H1 (cell line): ENCODE measurements around the gene CACNA1B. TPM values are rescaled to one million over a fixed set of nuclear protein-coding genes. Genes with fewer than 3 reads are reported as not detected.

Experiments
- CTCF ChIA-PET: fragments of 300-600 bp; sonication (Branson Sonifier 250); formaldehyde crosslinking; loops from one replicate; lab custom pipeline; 2021; ENCODE audit not compliant: partially characterized antibody; lab: Charles Lee
- POLR2A ChIA-PET: fragments of 300-600 bp; sonication (Branson Sonifier 250); formaldehyde crosslinking; loops from one replicate; lab custom pipeline; 2021; ENCODE audit warnings: inconsistent platforms; ENCODE audit not compliant: partially characterized antibody; lab: Charles Lee
- DNase-seq, 2 experiments: peaks; one replicate each; pipeline versions ENCODE4 v3.0.0 to v3.0.0-alpha.2; 2010 to 2022; ENCODE audit warnings: low spot score in 2 of 2, low read depth in 1 of 2, mixed read lengths in 1 of 2
- FAIRE-seq: peaks from 2 replicates; lab custom pipeline; 2011; peaks lifted over from hg19 to GRCh38; lab: Jason Lieb, UNC
- H2AFZ ChIP-seq: 2 replicates; pipeline ENCODE4 v1.8.1; 2012; ENCODE audit warnings: low read length, inconsistent platforms
- H2AK5ac ChIP-seq: 2 replicates; pipeline ENCODE4 v1.6.1; 2013; ENCODE audit warnings: low read depth, low read length
- H2BK120ac ChIP-seq: replicated peaks from 2 replicates; pipeline ENCODE3; 2013; ENCODE audit warnings: low read depth, low read length, inconsistent platforms
- H2BK12ac ChIP-seq: 2 replicates; pipeline ENCODE4 v1.6.1; 2013; ENCODE audit warnings: low read depth, low read length
- H2BK15ac ChIP-seq: 2 replicates; pipeline ENCODE4 v1.6.1; 2013; ENCODE audit warnings: low read length
- H2BK20ac ChIP-seq: 2 replicates; pipeline ENCODE4 v1.6.1; 2013; ENCODE audit warnings: low read length
- H2BK5ac ChIP-seq: 2 replicates; pipeline ENCODE4 v1.6.1; 2013; ENCODE audit warnings: low read depth, low read length
- H3K14ac ChIP-seq: 2 replicates; pipeline ENCODE4 v1.6.1; 2013; ENCODE audit warnings: inconsistent platforms; ENCODE audit not compliant: insufficient read length
- H3K18ac ChIP-seq: 2 replicates; pipeline ENCODE4 v1.6.1; 2013; ENCODE audit warnings: low read length; ENCODE audit errors: extremely low read depth
- H3K23ac ChIP-seq: 2 replicates; pipeline ENCODE4 v1.6.1; 2013; ENCODE audit warnings: inconsistent platforms; ENCODE audit not compliant: insufficient read length
- H3K23me2 ChIP-seq: 2 replicates; pipeline ENCODE4 v1.6.1; 2013; ENCODE audit warnings: low read depth, low read length
- H3K27ac ChIP-seq: 2 replicates; pipeline ENCODE4 v1.6.1; 2011; ENCODE audit warnings: low read depth, low read length, inconsistent platforms
- H3K27me3 ChIP-seq, 4 experiments: replicated peaks in 1 of 4; 1 replicate in 1 of 4; 2 replicates in 3 of 4; pipeline versions ENCODE4 v1.6.1 to v1.8.1; 2011 to 2013; ENCODE audit warnings: low read length in 3 of 4, mild to moderate bottlenecking in 3 of 4, inconsistent platforms in 2 of 4, mixed read lengths in 2 of 4, moderate library complexity in 1 of 4; ENCODE audit not compliant: control insufficient read depth in 3 of 4, insufficient read depth in 3 of 4; ENCODE audit errors: extremely low read depth in 1 of 4
- H3K36me3 ChIP-seq, 4 experiments: 2 replicates each; pipeline versions ENCODE4 v1.6.1 to v1.8.1; 2011 to 2013; ENCODE audit warnings: mild to moderate bottlenecking in 4 of 4, low read length in 3 of 4, moderate library complexity in 2 of 4, control low read depth in 1 of 4, inconsistent platforms in 1 of 4; ENCODE audit not compliant: insufficient read depth in 4 of 4, control insufficient read depth in 2 of 4
- H3K4ac ChIP-seq: replicated peaks from 2 replicates; pipeline ENCODE3; 2013; ENCODE audit warnings: low read length, low read depth, mixed read lengths, inconsistent platforms; ENCODE audit not compliant: insufficient read length
- H3K4me1 ChIP-seq, 4 experiments: replicated peaks in 1 of 4; 1 replicate in 1 of 4; 2 replicates in 3 of 4; pipeline versions ENCODE4 v1.6.1 to v1.8.1; 2011 to 2013; ENCODE audit warnings: low read length in 3 of 4, inconsistent platforms in 2 of 4, mixed read lengths in 1 of 4; ENCODE audit not compliant: insufficient read depth in 4 of 4, control insufficient read depth in 3 of 4
- H3K4me2 ChIP-seq, 2 experiments: 2 replicates each; pipeline versions ENCODE4 v1.6.1 to v1.8.1; 2011 to 2013; ENCODE audit warnings: low read depth in 2 of 2, low read length in 2 of 2, control low read depth in 1 of 2, inconsistent platforms in 1 of 2, mild to moderate bottlenecking in 1 of 2; ENCODE audit not compliant: insufficient read depth in 1 of 2
- H3K4me3 ChIP-seq, 4 experiments: fragments of 200-600, 300-600 bp in 1 of 4; sonication (generic), shearing (Covaris generic), sonication (Bioruptor Twin) in 1 of 4; 2 replicates each; pipeline versions ENCODE4 v1.5.1 to v1.8.1; 2011 to 2016; ENCODE audit warnings: low read length in 4 of 4, low read depth in 3 of 4, control low read depth in 2 of 4, inconsistent platforms in 2 of 4, mild to moderate bottlenecking in 2 of 4, mixed read lengths in 1 of 4, moderate library complexity in 1 of 4; ENCODE audit not compliant: insufficient read depth in 2 of 4; ENCODE audit errors: extremely low read depth in 1 of 4
- H3K56ac ChIP-seq: replicated peaks from 2 replicates; pipeline ENCODE3; 2013; ENCODE audit warnings: low read depth, mild to moderate bottlenecking, mixed read lengths, low read length, inconsistent platforms; ENCODE audit not compliant: insufficient read length
- H3K79me1 ChIP-seq: 2 replicates; pipeline ENCODE4 v1.6.1; 2013; ENCODE audit warnings: low read depth, low read length, control low read depth
- H3K79me2 ChIP-seq, 2 experiments: 2 replicates each; pipeline versions ENCODE4 v1.6.1 to v1.8.1; 2012 to 2013; ENCODE audit warnings: low read length in 2 of 2, mild to moderate bottlenecking in 2 of 2, inconsistent platforms in 1 of 2; ENCODE audit not compliant: insufficient read depth in 2 of 2, control insufficient read depth in 1 of 2
- H3K9ac ChIP-seq, 4 experiments: replicated peaks in 1 of 4; 1 replicate in 1 of 4; 2 replicates in 3 of 4; pipeline versions ENCODE4 v1.6.1 to v1.8.1; 2011 to 2013; ENCODE audit warnings: low read depth in 3 of 4, low read length in 3 of 4, control low read depth in 2 of 4, mild to moderate bottlenecking in 2 of 4, moderate library complexity in 2 of 4, inconsistent platforms in 1 of 4; ENCODE audit errors: extremely low read depth in 1 of 4
- H3K9me3 ChIP-seq, 2 experiments: 2 replicates each; pipeline versions ENCODE4 v1.6.1 to v1.8.1; 2012 to 2013; ENCODE audit warnings: mild to moderate bottlenecking in 2 of 2, moderate library complexity in 2 of 2, control low read depth in 1 of 2, inconsistent platforms in 1 of 2, low read depth in 1 of 2, low read length in 1 of 2, mixed read lengths in 1 of 2; ENCODE audit not compliant: insufficient read depth in 2 of 2
- H4K20me1 ChIP-seq, 2 experiments: replicated peaks in 1 of 2; 2 replicates each; pipeline versions ENCODE3 to v1.8.1; 2011 to 2013; ENCODE audit warnings: inconsistent platforms in 2 of 2, low read length in 2 of 2, mild to moderate bottlenecking in 1 of 2; ENCODE audit not compliant: insufficient read depth in 2 of 2, control insufficient read depth in 1 of 2
- H4K5ac ChIP-seq: 2 replicates; pipeline ENCODE4 v1.6.1; 2013; ENCODE audit warnings: low read length, low read depth, mixed read lengths, inconsistent platforms; ENCODE audit not compliant: insufficient read length
- H4K8ac ChIP-seq: 2 replicates; pipeline ENCODE4 v1.8.0; 2013; ENCODE audit warnings: mild to moderate bottlenecking, moderate library complexity, low read length, inconsistent platforms; ENCODE audit not compliant: insufficient read depth; ENCODE audit errors: extremely low read depth
- H4K91ac ChIP-seq: replicated peaks from 2 replicates; pipeline ENCODE3; 2013; ENCODE audit warnings: low read length, mixed read lengths, inconsistent platforms; ENCODE audit not compliant: insufficient read length
- BRCA1 ChIP-seq: IDR thresholded peaks from 2 replicates; pipeline ENCODE4 v1.6.1; 2012; ENCODE audit warnings: low read depth, low read length, improper control_type of control experiment
- CREB1 ChIP-seq: IDR thresholded peaks from 2 replicates; pipeline ENCODE4 v1.6.1; 2012; ENCODE audit warnings: inconsistent platforms
- CTBP2 ChIP-seq: IDR thresholded peaks from 2 replicates; pipeline ENCODE4 v1.7.0; 2011; ENCODE audit warnings: borderline replicate concordance, mild to moderate bottlenecking, moderate library complexity, mixed read lengths, low read length; ENCODE audit not compliant: insufficient read depth, insufficient read length
- HDAC2 ChIP-seq, 2 experiments: fragments of 300-600 bp in 1 of 2; sonication (generic) in 1 of 2; IDR thresholded peaks; 2 replicates each; pipeline ENCODE4 v1.6.1; 2011 to 2012; ENCODE audit warnings: low read depth in 2 of 2, low read length in 2 of 2, mild to moderate bottlenecking in 2 of 2, moderate library complexity in 2 of 2, borderline replicate concordance in 1 of 2, inconsistent platforms in 1 of 2
- PHF8 ChIP-seq: fragments of 200-600 bp; sonication (generic); conservative IDR thresholded peaks from 2 replicates; pipeline ENCODE4 v1.7.1; 2012; ENCODE audit warnings: low read depth, mild to moderate bottlenecking, inconsistent platforms, low read length, moderate library complexity
- POU5F1 ChIP-seq: IDR thresholded peaks from 2 replicates; pipeline ENCODE4 v1.6.1; 2011; ENCODE audit warnings: low read depth, mild to moderate bottlenecking, low read length, moderate library complexity
- SAP30 ChIP-seq: fragments of 300-600 bp; sonication (generic); IDR thresholded peaks from 2 replicates; pipeline ENCODE4 v1.7.1; 2012; ENCODE audit warnings: low read length, moderate library complexity, mild to moderate bottlenecking, inconsistent platforms; ENCODE audit not compliant: insufficient read depth, insufficient replicate concordance
- SIRT6 ChIP-seq: IDR thresholded peaks from one replicate; pipeline ENCODE4 v1.7.1; 2012; ENCODE audit warnings: low read length, inconsistent platforms
- SP4 ChIP-seq: IDR thresholded peaks from 2 replicates; pipeline ENCODE4 v1.6.1; 2012; ENCODE audit warnings: low read length, inconsistent platforms
- TAF1 ChIP-seq: IDR thresholded peaks from 2 replicates; pipeline ENCODE4 v1.6.1; 2011; ENCODE audit warnings: mild to moderate bottlenecking, low read depth, low read length
- TCF12 ChIP-seq: IDR thresholded peaks from 2 replicates; pipeline ENCODE4 v1.6.1; 2011; ENCODE audit warnings: low read depth, mild to moderate bottlenecking, low read length
- WGBS, 2 experiments: shearing (Covaris generic) in 1 of 2; methylation state at CpG; one replicate each; pipeline versions ENCODE4 v1.1.6 to v1.1.7; 2013 to 2015; ENCODE audit warnings: low lambda C conversion rate in 2 of 2, mixed read lengths in 2 of 2, inconsistent platforms in 1 of 2, low coverage in 1 of 2, missing lambda C conversion rate in 1 of 2; ENCODE audit not compliant: insufficient replicate concordance in 2 of 2, insufficient coverage in 1 of 2, insufficient read length in 1 of 2; ENCODE audit errors: extremely low coverage in 1 of 2, missing lambda C conversion rate in 1 of 2; 5-methylcytosine and 5-hydroxymethylcytosine counted together
- polyA plus RNA-seq, 7 experiments: library from polyadenylated mRNA; depleted of rRNA in 3 of 7; stranded (reverse) in 5 of 7; unstranded in 2 of 7; fragments of >200 nt in 5 of 7; fragments of 200-250 nt in 2 of 7; gene quantifications; 1 replicate in 5 of 7; 2 replicates in 1 of 7; 4 replicates in 1 of 7; pipeline versions ENCODE4 v1.2.1 to v1.2.3, GENCODE V29; 2011 to 2013; ENCODE audit warnings: missing spikeins in 2 of 7, mixed read lengths in 2 of 7
- total RNA-seq: library from RNA; stranded (reverse); fragmentation: NEBNext Ultra II Directional; extraction: Animal tissue kit (Norgen Biotek cat#: 25700); gene quantifications from 2 replicates; pipeline ENCODE4 v1.2.1, GENCODE V29; 2021
- TF ChIP-seq, protein P1 (sequence below): IDR thresholded peaks from 2 replicates; pipeline ENCODE4 v1.6.1; 2012; ENCODE audit warnings: low read length, inconsistent platforms

The CACNA1B gene
- total and polyA plus RNA-seq, 2 of the 8 experiments (the other 6 are each of a cell fraction or from before 2014, with no cell fraction given): 1.5 to 5.7 TPM

- Histone ChIP-seq H2AFZ (no peak overlapping the region), H4K8ac (peak overlapping the region; percentile 51; the same call in 1 of the 2 replicates), H3K4me3 (no peak overlapping the region), H3K27me3 (no peaks in the 10 kb centered on the region; a peak in 1 of 7 replicates), H3K27ac (no peak overlapping the region), H2BK12ac (0 out of 2 replicates have a peak overlapping the region, but pooled peaks have one; percentile 68), H3K79me1 (no peaks in the 10 kb centered on the region), H2BK5ac (no peak overlapping the region), H2BK15ac (no peak overlapping the region; the same call in 1 of the 2 replicates), H4K5ac (no peak overlapping the region), H3K14ac (no peak overlapping the region), H3K4ac (no peak overlapping the region), H3K23me2 (no peaks in the 10 kb centered on the region), H3K56ac (no peak overlapping the region), H2BK20ac (no peak overlapping the region), H3K9me3 (peaks cover 20 to 74% of the 10 kb centered on the region in 2 experiments; a peak in 3 of 4 replicates), H3K23ac (no peak overlapping the region), H3K18ac (no peak overlapping the region), H2AK5ac (no peak overlapping the region), H2BK120ac (no peak overlapping the region), H3K36me3 (no peaks in the 10 kb centered on the region), H3K79me2 (no peaks in the 10 kb centered on the region), H4K91ac (no peak overlapping the region), H3K4me2 (no peak overlapping the region), H4K20me1 (no peaks in the 10 kb centered on the region), H3K9ac (no peak overlapping the region), H3K4me1 (peaks cover 0 to 24% (median 9%) of the 10 kb centered on the region in 4 experiments; a peak in 5 of 7 replicates)
- 91% methylated on average over 6 of the region's 6 CpGs; no CpG with 5 or more reads in 1 of the 2 experiments for WGBS, 2 experiments
- ChIA-PET POLR2A (interaction anchor here (1.6 kb wide), 1 partner anchor 11 kb away, joined by 3 read pairs; no protein-coding TSS in a partner anchor), CTCF (no interaction called here)
- DNase-seq (no peak), FAIRE-seq (no peak)
- TF ChIP-seq CREB1: no peak
- no peak for TF ChIP-seq HDAC2 (IDR thresholded peaks at IDR 0.05; ENCODE audit: borderline replicate concordance in 1 of 2, low read depth in 2 of 2, low read length in 2 of 2)
- no peak for TF ChIP-seq TCF12
- no peak for TF ChIP-seq PHF8
- no peak for TF ChIP-seq BRCA1
- no peak for TF ChIP-seq TAF1
- TF ChIP-seq, protein P1, sequence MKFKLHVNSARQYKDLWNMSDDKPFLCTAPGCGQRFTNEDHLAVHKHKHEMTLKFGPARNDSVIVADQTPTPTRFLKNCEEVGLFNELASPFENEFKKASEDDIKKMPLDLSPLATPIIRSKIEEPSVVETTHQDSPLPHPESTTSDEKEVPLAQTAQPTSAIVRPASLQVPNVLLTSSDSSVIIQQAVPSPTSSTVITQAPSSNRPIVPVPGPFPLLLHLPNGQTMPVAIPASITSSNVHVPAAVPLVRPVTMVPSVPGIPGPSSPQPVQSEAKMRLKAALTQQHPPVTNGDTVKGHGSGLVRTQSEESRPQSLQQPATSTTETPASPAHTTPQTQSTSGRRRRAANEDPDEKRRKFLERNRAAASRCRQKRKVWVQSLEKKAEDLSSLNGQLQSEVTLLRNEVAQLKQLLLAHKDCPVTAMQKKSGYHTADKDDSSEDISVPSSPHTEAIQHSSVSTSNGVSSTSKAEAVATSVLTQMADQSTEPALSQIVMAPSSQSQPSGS: no peak
- no peak for TF ChIP-seq SAP30
- TF ChIP-seq CTBP2: no peak
- TF ChIP-seq SP4: no peak
- no peak for TF ChIP-seq POU5F1
- no peak for TF ChIP-seq SIRT6
Measured at GRCh38 chr9:138071731-138072130, 194.1 kb downstream of the CACNA1B start.
